A673 (cell line): ENCODE measurements around the gene FECH. TPM values are rescaled to one million over a fixed set of nuclear protein-coding genes. Genes with fewer than 3 reads are reported as not detected.
"Not testable (repeated sequence)": the region's sequence is repeated elsewhere in the genome, so short reads cannot be mapped to it uniquely, and the experiment has no call there.

Source experiments
- BruUV-seq: library from RNA; stranded (reverse); fragments of 400-500 nt; replicated peaks from 2 replicates; lab custom pipeline; 2021; lab: Mats Ljungman, UMichigan
- CTCF ChIA-PET: fragments of 300-600 bp; sonication (Branson Sonifier 250); formaldehyde crosslinking; loops from one replicate; lab custom pipeline; 2022; ENCODE audit warnings: antibody characterized with exemption; lab: Charles Lee
- POLR2A ChIA-PET: fragments of 300-600 bp; sonication (Branson Sonifier 250); formaldehyde crosslinking; loops from one replicate; lab custom pipeline; 2022; ENCODE audit warnings: antibody characterized with exemption; ENCODE audit not compliant: low non-redundant PET; lab: Charles Lee
- DNase-seq: peaks from one replicate; pipeline ENCODE4 v3.0.0-alpha.2; 2015; ENCODE audit warnings: low spot score
- H3K27ac ChIP-seq: fragments of 200-600 bp; sonication (generic); 2 replicates; pipeline ENCODE4 v1.5.1; 2016; ENCODE audit warnings: mixed run types, low read depth, mild to moderate bottlenecking, mixed read lengths, antibody characterized with exemption, low read length; ENCODE audit not compliant: poor library complexity, severe bottlenecking
- H3K27me3 ChIP-seq: fragments of 200-600 bp; sonication (generic); replicated peaks from 2 replicates; pipeline ENCODE4 v1.6.1; 2017; ENCODE audit warnings: mixed run types, low read depth, mild to moderate bottlenecking, mixed read lengths, antibody characterized with exemption, low read length; ENCODE audit not compliant: insufficient read depth, poor library complexity
- H3K36me3 ChIP-seq: fragments of 200-600 bp; sonication (generic); 2 replicates; pipeline ENCODE4 v1.6.1; 2016; ENCODE audit warnings: mixed run types, mild to moderate bottlenecking, mixed read lengths, antibody characterized with exemption, low read length; ENCODE audit not compliant: insufficient read depth, poor library complexity, severe bottlenecking
- H3K4me1 ChIP-seq: fragments of 200-600 bp; sonication (generic); 2 replicates; pipeline ENCODE4 v1.6.1; 2017; ENCODE audit warnings: mixed run types, mild to moderate bottlenecking, mixed read lengths, antibody characterized with exemption, low read length; ENCODE audit not compliant: insufficient read depth, poor library complexity, severe bottlenecking
- H3K4me3 ChIP-seq: fragments of 200-600 bp; sonication (generic); 2 replicates; pipeline ENCODE4 v1.5.1; 2016; ENCODE audit warnings: low read depth, mixed run types, mild to moderate bottlenecking, mixed read lengths, low read length; ENCODE audit not compliant: poor library complexity, severe bottlenecking
- H3K9me3 ChIP-seq: fragments of 200-600 bp; sonication (generic); 2 replicates; pipeline ENCODE4 v1.6.1; 2016; ENCODE audit warnings: mixed run types, low read depth, mild to moderate bottlenecking, mixed read lengths, antibody characterized with exemption, low read length; ENCODE audit not compliant: poor library complexity, severe bottlenecking
- EZH2 ChIP-seq: fragments of 200-600 bp; sonication (generic); IDR thresholded peaks from 2 replicates; pipeline ENCODE4 v1.6.1; 2017; ENCODE audit warnings: borderline replicate concordance, low read depth, mild to moderate bottlenecking, mixed read lengths, antibody characterized with exemption, low read length; ENCODE audit not compliant: poor library complexity, severe bottlenecking
- intact Hi-C: fragments of 100-400 bp; cut with micrococcal nuclease; formaldehyde crosslinking; loops from one replicate; pipeline ENCODE4 v1.10.0; 2022; ENCODE audit not compliant: unreplicated experiment
- total RNA-seq: library from RNA; stranded (reverse); gene quantifications from 2 replicates; pipeline ENCODE4 v1.2.3, GENCODE V29; 2021
- TF ChIP-seq, protein P1 (sequence below): fragments of 300-800, 200-600 bp; sonication (generic); conservative IDR thresholded peaks from 2 replicates; pipeline ENCODE4 v1.5.1; 2017; ENCODE audit warnings: low read depth, mild to moderate bottlenecking, antibody characterized with exemption, low read length, moderate library complexity, mixed read lengths

FECH gene
- total RNA-seq, 1 experiment from 2014 or later, result 65.4 TPM

DNA sequence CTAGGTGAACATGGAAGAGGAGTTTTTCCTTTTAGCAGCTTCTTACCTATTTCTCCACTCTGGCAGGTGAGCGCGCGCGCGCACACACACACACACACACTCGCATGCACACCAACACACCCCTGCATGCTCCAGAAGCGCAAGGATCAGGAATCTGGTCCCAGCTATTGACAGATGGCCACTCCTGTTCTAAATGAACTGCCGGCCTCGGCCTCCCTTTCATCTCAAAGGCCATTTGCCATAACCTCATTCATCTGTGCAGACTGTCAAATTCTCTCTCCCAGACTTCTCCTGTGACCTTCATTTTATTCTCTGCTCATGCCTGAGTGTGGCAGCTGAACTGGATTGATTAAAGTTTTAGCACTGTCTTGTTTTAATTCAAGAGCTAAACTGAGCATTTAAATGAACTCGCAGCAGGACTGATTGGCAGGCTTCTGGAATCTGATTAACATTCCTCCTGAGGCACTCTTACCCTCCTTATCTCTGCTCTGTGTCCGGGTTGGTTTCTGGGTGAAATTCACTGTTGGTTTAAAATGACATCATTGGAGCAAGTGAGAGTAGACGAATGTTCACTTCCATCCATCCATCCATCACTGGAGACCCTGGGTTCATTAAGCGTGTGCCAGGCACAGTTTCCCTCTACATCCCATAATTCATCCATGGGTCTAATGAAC, 58.8 kb downstream of the FECH start:
- DNase-seq, result no peak
- H3K27me3 ChIP-seq, result no peaks in the 10 kb centered on the region
- intact Hi-C loops, result no loop called here
- H3K27ac ChIP-seq, result no peak overlapping the region
- H3K9me3 ChIP-seq, result no peaks in the 10 kb centered on the region
- H3K4me1 ChIP-seq, result no peaks in the 10 kb centered on the region
- no peak overlapping the region for H3K4me3 ChIP-seq
- CTCF ChIA-PET, result no interaction called here
- POLR2A ChIA-PET, result no interaction called here
- BruUV-seq, result no TSS peak
- H3K36me3 ChIP-seq, result no peaks in the 10 kb centered on the region
- no peak for TF ChIP-seq EZH2
- TF ChIP-seq, protein P1, sequence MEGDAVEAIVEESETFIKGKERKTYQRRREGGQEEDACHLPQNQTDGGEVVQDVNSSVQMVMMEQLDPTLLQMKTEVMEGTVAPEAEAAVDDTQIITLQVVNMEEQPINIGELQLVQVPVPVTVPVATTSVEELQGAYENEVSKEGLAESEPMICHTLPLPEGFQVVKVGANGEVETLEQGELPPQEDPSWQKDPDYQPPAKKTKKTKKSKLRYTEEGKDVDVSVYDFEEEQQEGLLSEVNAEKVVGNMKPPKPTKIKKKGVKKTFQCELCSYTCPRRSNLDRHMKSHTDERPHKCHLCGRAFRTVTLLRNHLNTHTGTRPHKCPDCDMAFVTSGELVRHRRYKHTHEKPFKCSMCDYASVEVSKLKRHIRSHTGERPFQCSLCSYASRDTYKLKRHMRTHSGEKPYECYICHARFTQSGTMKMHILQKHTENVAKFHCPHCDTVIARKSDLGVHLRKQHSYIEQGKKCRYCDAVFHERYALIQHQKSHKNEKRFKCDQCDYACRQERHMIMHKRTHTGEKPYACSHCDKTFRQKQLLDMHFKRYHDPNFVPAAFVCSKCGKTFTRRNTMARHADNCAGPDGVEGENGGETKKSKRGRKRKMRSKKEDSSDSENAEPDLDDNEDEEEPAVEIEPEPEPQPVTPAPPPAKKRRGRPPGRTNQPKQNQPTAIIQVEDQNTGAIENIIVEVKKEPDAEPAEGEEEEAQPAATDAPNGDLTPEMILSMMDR, result no peak

DNA sequence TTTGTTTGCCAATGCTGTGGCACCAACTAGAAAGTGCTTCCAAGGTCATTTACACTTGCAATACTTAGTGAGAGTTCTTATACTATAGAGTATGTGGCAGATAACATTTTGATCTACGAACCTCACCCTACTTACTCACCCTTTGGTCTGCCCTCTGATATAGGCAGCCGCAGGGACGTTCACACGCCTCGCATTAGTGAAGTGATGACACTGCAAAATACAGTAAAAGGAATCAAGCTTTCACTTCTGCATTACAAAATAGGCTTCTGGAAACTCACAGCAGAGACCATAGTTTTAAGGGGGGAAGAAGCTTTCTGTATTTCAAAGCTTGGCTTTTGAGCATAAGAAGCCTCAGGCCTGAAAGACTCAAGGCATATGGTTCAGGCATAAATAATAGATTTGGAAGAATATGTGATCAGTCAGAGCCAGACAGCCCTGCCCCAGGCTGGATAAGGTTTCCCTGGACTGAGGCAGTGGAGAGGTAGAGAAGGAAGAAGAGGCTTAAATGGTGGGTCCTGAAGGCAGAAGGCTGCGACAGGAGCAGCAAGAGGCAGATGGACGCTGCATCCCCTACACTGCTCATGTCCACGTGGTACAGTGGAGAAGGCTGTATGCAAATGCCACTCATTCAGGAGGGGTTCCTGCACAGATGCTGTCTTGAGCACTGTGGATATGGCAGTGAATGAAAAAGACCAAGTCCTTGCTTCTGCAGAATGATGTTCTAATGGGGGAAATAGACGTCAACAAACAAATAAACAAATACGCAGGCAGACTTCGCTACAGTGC, 63.1 kb downstream of the FECH start:
- no peak overlapping the region for H3K27ac ChIP-seq

DNA sequence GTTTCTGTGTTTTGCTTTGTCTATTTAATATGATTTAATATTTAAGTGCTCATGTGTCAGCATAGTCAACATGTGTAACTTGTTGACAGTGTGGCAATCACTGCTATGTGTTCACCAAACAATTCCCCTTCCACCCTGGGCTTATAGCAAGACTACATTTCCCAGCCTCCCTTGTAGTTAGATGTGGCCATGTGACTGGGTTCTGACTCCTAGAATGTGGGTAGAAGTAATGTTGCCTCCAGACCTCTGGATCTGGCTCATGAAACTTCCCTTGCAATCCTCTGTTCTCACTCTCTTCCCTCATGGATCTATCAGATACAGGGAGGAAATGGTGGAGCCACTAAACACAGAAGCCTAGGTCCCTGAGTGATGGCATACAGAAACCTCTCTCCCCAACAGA, 64.2 kb downstream of the FECH start:
- CTCF ChIA-PET, H3K4me1 ChIP-seq, H3K36me3 ChIP-seq, H3K4me3 ChIP-seq, BruUV-seq, intact Hi-C loops, DNase-seq, H3K27ac ChIP-seq, H3K9me3 ChIP-seq, POLR2A ChIA-PET, H3K27me3 ChIP-seq: not testable (repeated sequence)

More for the DNA sequence above, 63.1 kb downstream of the FECH start:
- H3K27me3 ChIP-seq, result no peaks in the 10 kb centered on the region
- no peak overlapping the region for H3K4me3 ChIP-seq
- H3K36me3 ChIP-seq, result no peaks in the 10 kb centered on the region
- no peaks in the 10 kb centered on the region for H3K9me3 ChIP-seq
- H3K4me1 ChIP-seq, result no peaks in the 10 kb centered on the region
- CTCF ChIA-PET, result no interaction called here
- DNase-seq, result no peak
- TF ChIP-seq EZH2, result no peak
- TF ChIP-seq, protein P1, result no peak
- POLR2A ChIA-PET, result no interaction called here
- no TSS peak for BruUV-seq
- intact Hi-C loops, result no loop called here
